Endothelial cell of umbilical vein (primary cell): ENCODE results near the gene TRAK1. TPM values are rescaled to one million over a fixed set of nuclear protein-coding genes. Genes with fewer than 3 reads are reported as not detected.

Experiments
- BruUV-seq: library from RNA; stranded (reverse); fragments of 400-500 nt; replicated peaks from 2 replicates; lab custom pipeline; 2021; lab: Mats Ljungman, UMichigan
- CTCF ChIA-PET: fragments of 300-600, 350-600 bp; sonication (Branson Sonifier 250); formaldehyde crosslinking; loops from one replicate; lab custom pipeline; 2021; ENCODE audit warnings: antibody characterized with exemption, inconsistent platforms; lab: Charles Lee
- POLR2A ChIA-PET: fragments of 300-600, 350-600 bp; sonication (Branson Sonifier 250); formaldehyde crosslinking; loops from one replicate; lab custom pipeline; 2021; ENCODE audit warnings: antibody characterized with exemption, inconsistent platforms; lab: Charles Lee
- DNase-seq: peaks from one replicate; pipeline ENCODE4 v3.0.0-alpha.2; 2011; ENCODE audit warnings: low read depth, low spot score
- FAIRE-seq: peaks from 2 replicates; lab custom pipeline; 2011; peaks lifted over from hg19 to GRCh38; lab: Jason Lieb, UNC
- H2AFZ ChIP-seq: 2 replicates; pipeline ENCODE4 v1.6.0; 2012; ENCODE audit warnings: low read depth, low read length, control low read depth, inconsistent platforms
- H3K27ac ChIP-seq: 2 replicates; pipeline ENCODE4 v1.5.1; 2011; ENCODE audit warnings: low read depth, mild to moderate bottlenecking, control low read depth, low read length, moderate library complexity; ENCODE audit not compliant: insufficient read depth
- H3K27me3 ChIP-seq, 2 experiments: 2 replicates each; pipeline versions ENCODE4 v1.6.0 to v1.6.1; 2011; ENCODE audit warnings: low read length in 2 of 2, mixed read lengths in 1 of 2; ENCODE audit not compliant: control insufficient read depth in 2 of 2, insufficient read depth in 2 of 2
- H3K36me3 ChIP-seq, 2 experiments: 2 replicates in 1 of 2; 3 replicates in 1 of 2; pipeline ENCODE4 v1.5.1; 2011; ENCODE audit warnings: low read length in 2 of 2, mild to moderate bottlenecking in 1 of 2, moderate library complexity in 1 of 2; ENCODE audit not compliant: control insufficient read depth in 2 of 2, insufficient read depth in 2 of 2; ENCODE audit errors: extremely low read depth in 1 of 2
- H3K4me1 ChIP-seq: 3 replicates; pipeline ENCODE4 v1.5.1; 2011; ENCODE audit warnings: mild to moderate bottlenecking, low read length; ENCODE audit not compliant: control insufficient read depth, insufficient read depth; ENCODE audit errors: extremely low read depth
- H3K4me2 ChIP-seq: 2 replicates; pipeline ENCODE4 v1.6.1; 2011; ENCODE audit warnings: low read length, control low read depth, mixed read lengths; ENCODE audit not compliant: insufficient read depth
- H3K4me3 ChIP-seq, 3 experiments: fragments of 200-600 bp in 1 of 3; sonication (generic), shearing (Covaris generic) in 1 of 3; replicated peaks in 1 of 3; 2 replicates each; pipeline ENCODE4 v1.5.1; 2011 to 2016; ENCODE audit warnings: control low read depth in 3 of 3, low read length in 3 of 3, mild to moderate bottlenecking in 2 of 3, inconsistent platforms in 1 of 3, low read depth in 1 of 3, moderate library complexity in 1 of 3; ENCODE audit not compliant: insufficient read depth in 1 of 3
- H3K79me2 ChIP-seq: 2 replicates; pipeline ENCODE4 v1.6.0; 2012; ENCODE audit warnings: low read length, inconsistent platforms; ENCODE audit not compliant: control insufficient read depth, insufficient read depth
- H3K9ac ChIP-seq: replicated peaks from 2 replicates; pipeline ENCODE3; 2011; ENCODE audit warnings: low read length, control low read depth; ENCODE audit not compliant: insufficient read depth; ENCODE audit errors: extremely low read depth
- H3K9me1 ChIP-seq: replicated peaks from 3 replicates; pipeline ENCODE4 v1.6.0; 2011; ENCODE audit warnings: mild to moderate bottlenecking, low read length; ENCODE audit not compliant: control insufficient read depth, insufficient read depth; ENCODE audit errors: extremely low read depth
- H3K9me3 ChIP-seq: replicated peaks from 2 replicates; pipeline ENCODE4 v1.5.1; 2012; ENCODE audit warnings: low read length, inconsistent platforms; ENCODE audit not compliant: control insufficient read depth, insufficient read depth
- H4K20me1 ChIP-seq: replicated peaks from 2 replicates; pipeline ENCODE3; 2011; ENCODE audit warnings: mild to moderate bottlenecking, low read length; ENCODE audit not compliant: control insufficient read depth, insufficient read depth; ENCODE audit errors: extremely low read depth
- CTCF ChIP-seq, 2 donors: IDR thresholded peaks; 1 replicate in 1 of 2; 2 replicates in 1 of 2; pipeline ENCODE4 v1.5.1; 2011; ENCODE audit warnings: low read length in 2 of 2, mild to moderate bottlenecking in 2 of 2, moderate library complexity in 2 of 2, control low read depth in 1 of 2, inconsistent platforms in 1 of 2, low read depth in 1 of 2; ENCODE audit not compliant: insufficient read depth in 1 of 2; ENCODE audit errors: extremely low read depth in 1 of 2
- EZH2 ChIP-seq: IDR thresholded peaks from 2 replicates; pipeline ENCODE4 v1.6.1; 2012; ENCODE audit warnings: borderline replicate concordance, low read depth, mild to moderate bottlenecking, moderate library complexity, low read length, inconsistent platforms; ENCODE audit not compliant: severe bottlenecking
- FOS ChIP-seq: IDR thresholded peaks from 2 replicates; pipeline ENCODE4 v1.6.1; 2011; ENCODE audit warnings: mild to moderate bottlenecking, low read length, moderate library complexity, borderline replicate concordance; ENCODE audit not compliant: insufficient read depth
- GATA2 ChIP-seq: IDR thresholded peaks from 2 replicates; pipeline ENCODE4 v1.7.0; 2011; ENCODE audit warnings: low read depth, mild to moderate bottlenecking, moderate library complexity, mixed read lengths, low read length; ENCODE audit not compliant: insufficient read length, insufficient read depth
- JUN ChIP-seq: IDR thresholded peaks from 2 replicates; pipeline ENCODE4 v1.6.1; 2011; ENCODE audit warnings: borderline replicate concordance, low read depth; ENCODE audit not compliant: insufficient read length, insufficient read depth
- MAX ChIP-seq: IDR thresholded peaks from 2 replicates; pipeline ENCODE4 v1.6.1; 2011; ENCODE audit not compliant: insufficient read depth, insufficient read length
- MYC ChIP-seq: IDR thresholded peaks from one replicate; pipeline ENCODE4 v1.6.1; 2011; ENCODE audit warnings: mild to moderate bottlenecking, low read depth, low read length
- POLR2A ChIP-seq: IDR thresholded peaks from 2 replicates; pipeline ENCODE4 v1.6.1; 2012; ENCODE audit warnings: low read depth, mild to moderate bottlenecking, control low read depth, low read length
- POLR2AphosphoS5 ChIP-seq: IDR thresholded peaks from 2 replicates; pipeline ENCODE4 v1.6.1; 2012; ENCODE audit warnings: low read depth, mild to moderate bottlenecking, control low read depth, low read length, moderate library complexity; ENCODE audit not compliant: insufficient read depth
- dilution Hi-C: fragments of 300-500 bp; cut with MboI; formaldehyde crosslinking; loops from one replicate; pipeline ENCODE4 v1.15.0; 2019; ENCODE audit warnings: low sequenced_read_pairs; ENCODE audit not compliant: extremely low pct_ligation_motif_present
- intact Hi-C: fragments of 100-400 bp; cut with micrococcal nuclease; formaldehyde crosslinking; loops from one replicate; pipeline ENCODE4 v1.10.0; 2022
- polyA plus RNA-seq, 4 experiments: library from polyadenylated mRNA; depleted of rRNA in 3 of 4; stranded (reverse) in 3 of 4; unstranded in 1 of 4; fragments of >200 nt; gene quantifications; 2 replicates each; pipeline versions ENCODE4 v1.2.1 to v1.2.3, GENCODE V29; 2011 to 2012; ENCODE audit warnings: missing spikeins in 1 of 4
- total RNA-seq: library from RNA; stranded (reverse); gene quantifications from 2 replicates; pipeline ENCODE4 v1.2.3, GENCODE V29; 2021

TRAK1 gene
- total and polyA plus RNA-seq, 2 donors (not counting 3 experiments of a cell fraction or from before 2014, with no cell fraction given) = 38.5 to 59.6 TPM

DNA sequence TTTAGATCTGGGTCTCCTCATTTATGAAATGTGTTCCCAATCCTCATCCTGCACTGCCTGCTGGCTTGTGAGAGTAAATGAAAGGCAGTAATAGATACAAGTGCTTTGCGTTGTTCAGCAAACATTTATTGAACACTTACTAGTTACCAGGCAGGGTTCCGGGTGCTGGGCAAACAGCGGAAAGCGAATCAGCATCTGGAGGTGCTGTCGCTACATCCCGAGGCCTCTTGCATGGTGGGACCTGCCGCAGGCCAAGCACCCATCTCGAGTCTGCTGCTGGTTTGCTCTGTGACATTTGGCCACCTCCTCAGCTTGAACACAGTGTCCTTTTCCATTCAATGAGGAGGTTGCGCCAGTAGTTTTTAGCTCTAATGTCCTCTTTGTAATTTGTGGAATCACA lies 24.8 kb downstream of the TRAK1 start:
- POLR2A ChIA-PET = no interaction called here
- Histone ChIP-seq H3K9me3 (no peaks in the 10 kb centered on the region), H3K9me1 (no peaks in the 10 kb centered on the region), H3K4me3 (no peak overlapping the region), H3K9ac (no peak overlapping the region), H4K20me1 (no peaks in the 10 kb centered on the region), H3K36me3 (no peaks in the 10 kb centered on the region), H2AFZ (no peak overlapping the region), H3K79me2 (peaks cover 3% of the 10 kb centered on the region), H3K27ac (no peak overlapping the region), H3K27me3 (no peaks in the 10 kb centered on the region), H3K4me2 (no peak overlapping the region), H3K4me1 (peaks cover 38% of the 10 kb centered on the region)
- no TSS peak for BruUV-seq
- FAIRE-seq (no peak), DNase-seq (no peak)
- dilution Hi-C loops = no loop called here
- intact Hi-C loops = no loop called here
- TF ChIP-seq JUN (no peak), MYC (no peak), EZH2 (no peak), GATA2 (no peak), FOS (no peak), POLR2A (no peak), MAX (no peak), CTCF (IDR thresholded peaks at IDR 0.05; ENCODE audit: extremely low read depth in 1 of 2, insufficient read depth in 1 of 2, low read depth in 1 of 2, low read length in 2 of 2) (no peak), POLR2AphosphoS5 (no peak)
- CTCF ChIA-PET = interaction anchor here (1.2 to 7.5 kb wide), 2 partner anchors 15 to 76 kb away, joined by 3 to 318 read pairs; no protein-coding TSS in a partner anchor
